A673 (cell line): Measurements from ENCODE around the gene TAF6.

Experiments used
- EZH2 ChIP-seq: fragments of 200-600 bp; sonication (generic); IDR thresholded peaks from 2 replicates; pipeline ENCODE4 v1.6.1; 2017; ENCODE audit warnings: borderline replicate concordance, low read depth, mild to moderate bottlenecking, mixed read lengths, antibody characterized with exemption, low read length; ENCODE audit not compliant: poor library complexity, severe bottlenecking
- TF ChIP-seq, protein P1 (sequence below): fragments of 300-800, 200-600 bp; sonication (generic); conservative IDR thresholded peaks from 2 replicates; pipeline ENCODE4 v1.5.1; 2017; ENCODE audit warnings: low read depth, mild to moderate bottlenecking, antibody characterized with exemption, low read length, moderate library complexity, mixed read lengths

DNA sequence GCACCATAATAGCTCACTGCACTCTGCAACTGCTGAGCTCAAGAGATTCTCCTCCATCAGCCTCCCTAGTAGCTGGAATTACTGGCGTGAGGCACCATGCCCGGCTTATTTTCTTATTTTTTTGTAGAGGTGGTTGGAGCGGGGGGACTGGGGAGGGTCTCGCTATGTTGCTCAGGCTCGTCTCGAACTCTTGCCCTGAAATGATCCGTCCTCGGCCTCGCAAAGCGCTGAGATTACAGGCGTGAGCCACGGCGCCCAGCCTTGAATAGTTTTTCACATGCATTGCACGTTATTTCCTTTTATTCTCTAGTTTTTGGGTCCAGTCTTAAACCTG is 29.0 kb upstream of the TAF6 start:
- TF ChIP-seq, protein P1, sequence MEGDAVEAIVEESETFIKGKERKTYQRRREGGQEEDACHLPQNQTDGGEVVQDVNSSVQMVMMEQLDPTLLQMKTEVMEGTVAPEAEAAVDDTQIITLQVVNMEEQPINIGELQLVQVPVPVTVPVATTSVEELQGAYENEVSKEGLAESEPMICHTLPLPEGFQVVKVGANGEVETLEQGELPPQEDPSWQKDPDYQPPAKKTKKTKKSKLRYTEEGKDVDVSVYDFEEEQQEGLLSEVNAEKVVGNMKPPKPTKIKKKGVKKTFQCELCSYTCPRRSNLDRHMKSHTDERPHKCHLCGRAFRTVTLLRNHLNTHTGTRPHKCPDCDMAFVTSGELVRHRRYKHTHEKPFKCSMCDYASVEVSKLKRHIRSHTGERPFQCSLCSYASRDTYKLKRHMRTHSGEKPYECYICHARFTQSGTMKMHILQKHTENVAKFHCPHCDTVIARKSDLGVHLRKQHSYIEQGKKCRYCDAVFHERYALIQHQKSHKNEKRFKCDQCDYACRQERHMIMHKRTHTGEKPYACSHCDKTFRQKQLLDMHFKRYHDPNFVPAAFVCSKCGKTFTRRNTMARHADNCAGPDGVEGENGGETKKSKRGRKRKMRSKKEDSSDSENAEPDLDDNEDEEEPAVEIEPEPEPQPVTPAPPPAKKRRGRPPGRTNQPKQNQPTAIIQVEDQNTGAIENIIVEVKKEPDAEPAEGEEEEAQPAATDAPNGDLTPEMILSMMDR: no peak
- TF ChIP-seq EZH2: no peak
